GF-D8 (cell line): ENCODE data around the gene HAUS8.

Source experiments
- DNase-seq: peaks from one replicate; lab custom pipeline; 2025; lab: John Stamatoyannopoulos, UW

HAUS8 gene

DNA sequence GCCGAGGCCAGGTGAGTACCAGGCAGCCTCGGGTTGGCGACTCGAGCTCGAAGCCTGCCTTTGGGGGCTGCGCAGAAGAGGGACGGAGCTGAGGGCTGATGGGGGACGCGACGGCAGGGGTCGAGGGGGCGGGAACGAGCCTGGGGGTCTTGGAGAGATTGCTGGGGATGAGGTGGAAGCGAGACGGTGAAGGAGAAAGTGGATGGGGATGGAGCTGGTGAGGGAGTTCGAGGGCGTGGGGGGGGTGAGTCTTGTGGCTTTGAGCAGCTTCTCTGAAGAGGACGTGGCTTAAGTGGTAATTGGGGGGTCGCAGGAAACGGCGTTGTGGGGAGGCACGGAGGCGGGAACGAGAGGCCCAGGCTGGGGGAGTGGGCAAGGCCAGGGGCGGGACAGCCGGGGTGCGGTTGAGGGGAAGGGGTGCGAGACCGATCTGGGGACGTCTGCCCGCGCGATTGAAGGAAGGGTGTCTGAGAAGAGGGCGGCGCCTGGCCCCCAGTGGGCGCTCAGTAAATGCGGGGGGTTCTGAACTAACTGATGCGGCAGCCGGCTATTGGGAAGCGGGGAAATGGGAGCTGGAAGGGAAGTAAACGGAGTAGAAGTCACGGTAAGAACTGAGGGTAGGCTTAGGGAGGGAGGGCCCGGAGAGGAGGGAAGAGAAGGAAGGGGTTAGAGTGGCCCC lies 751 bp upstream of the HAUS8 start:
- DNase-seq, result peak; percentile 13

DNA sequence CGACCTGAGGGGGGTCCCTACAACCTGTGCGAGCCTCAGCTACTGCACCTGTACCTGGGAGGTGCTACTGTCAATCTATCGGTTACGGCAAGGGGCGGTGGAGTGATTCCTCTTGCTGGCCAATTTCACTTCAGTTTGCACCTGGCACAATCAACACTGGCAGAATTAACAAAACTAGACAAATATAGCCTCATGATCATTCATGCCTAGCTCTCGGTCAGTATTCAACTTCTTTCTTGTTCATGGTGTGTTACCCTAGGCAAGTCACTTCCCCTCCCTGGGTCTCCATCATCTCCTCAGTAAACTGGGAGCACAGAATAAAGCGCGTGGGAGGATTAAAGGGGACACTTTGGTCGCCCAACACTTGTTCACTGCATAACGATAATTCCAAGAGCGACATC lies 618 bp downstream of the HAUS8 start:
- DNase-seq, result no peak

DNA sequence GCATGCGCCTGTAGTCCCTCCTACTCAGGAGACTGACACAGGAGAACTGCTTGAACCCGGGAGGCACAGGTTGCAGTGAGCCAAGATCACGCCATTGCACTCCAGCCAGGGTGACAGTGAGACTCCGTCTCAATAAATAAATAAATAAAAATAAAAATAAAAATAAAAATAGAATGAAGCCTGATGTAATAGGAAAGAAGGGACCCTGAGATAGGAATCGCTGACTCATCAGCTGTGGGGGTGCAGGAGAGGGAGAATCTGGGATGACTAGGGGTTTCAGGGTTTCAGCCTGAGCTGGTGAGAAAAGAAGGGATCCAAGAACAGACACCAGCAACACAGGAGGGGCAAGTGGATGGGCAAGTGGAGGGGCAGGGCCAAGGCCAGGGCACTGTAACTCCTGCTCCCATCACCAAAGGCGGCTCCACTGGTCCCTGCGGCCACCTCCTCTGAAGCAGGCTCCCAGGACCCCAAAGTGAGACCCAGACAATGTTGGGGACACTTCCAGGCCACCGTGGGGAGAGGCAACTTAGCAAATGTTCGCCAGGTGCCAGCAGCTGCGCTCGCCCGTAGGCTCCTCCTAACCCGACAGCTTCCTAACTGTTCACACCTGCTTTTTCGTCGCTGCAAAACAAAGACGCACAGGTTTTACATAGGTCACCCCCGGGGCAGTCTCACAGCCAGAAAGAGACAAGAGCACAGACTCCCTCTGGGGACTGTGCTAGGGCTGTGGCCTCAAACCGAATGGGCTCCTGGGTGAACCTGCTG lies 1.2 kb downstream of the HAUS8 start:
- no peak for DNase-seq

DNA sequence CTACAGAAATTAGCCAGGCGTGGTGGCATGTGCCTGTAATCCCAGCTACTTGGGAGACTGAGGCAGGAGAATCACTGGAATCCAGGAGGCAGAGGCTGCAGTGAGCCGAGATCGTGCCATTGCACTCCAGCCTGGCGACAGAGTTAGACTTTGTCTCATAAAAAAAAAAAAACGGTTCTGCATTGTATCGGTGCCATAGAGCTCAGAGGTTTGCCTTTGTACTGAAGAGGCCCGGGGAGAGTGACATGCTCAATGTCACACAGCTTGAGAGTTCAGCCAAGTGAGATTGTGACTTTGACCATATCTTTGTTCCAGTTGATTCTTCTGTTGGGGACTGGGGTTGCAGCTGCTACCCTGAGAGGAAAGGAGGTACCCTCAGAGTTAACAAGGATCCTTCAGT lies 4.3 kb downstream of the HAUS8 start:
- no peak for DNase-seq

DNA sequence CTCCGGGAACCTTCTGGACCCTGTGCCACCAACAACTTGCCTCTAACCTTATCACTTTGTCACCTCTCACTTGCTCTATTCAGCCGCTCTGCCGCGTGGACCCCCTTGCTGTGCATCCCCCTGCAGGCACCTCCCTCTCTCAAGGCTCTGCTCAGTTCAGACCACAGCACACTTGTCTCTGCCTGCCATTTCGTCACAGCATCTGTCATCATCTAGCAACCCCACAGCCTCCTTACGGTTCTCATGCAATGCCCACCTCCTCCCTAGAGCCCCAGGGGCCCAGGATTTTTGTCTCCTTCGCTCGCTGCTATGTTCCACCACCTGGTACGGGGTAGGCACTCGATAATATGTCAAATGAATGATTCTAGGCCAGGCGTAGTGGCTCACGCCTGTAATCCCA lies 4.8 kb downstream of the HAUS8 start:
- no peak for DNase-seq

DNA sequence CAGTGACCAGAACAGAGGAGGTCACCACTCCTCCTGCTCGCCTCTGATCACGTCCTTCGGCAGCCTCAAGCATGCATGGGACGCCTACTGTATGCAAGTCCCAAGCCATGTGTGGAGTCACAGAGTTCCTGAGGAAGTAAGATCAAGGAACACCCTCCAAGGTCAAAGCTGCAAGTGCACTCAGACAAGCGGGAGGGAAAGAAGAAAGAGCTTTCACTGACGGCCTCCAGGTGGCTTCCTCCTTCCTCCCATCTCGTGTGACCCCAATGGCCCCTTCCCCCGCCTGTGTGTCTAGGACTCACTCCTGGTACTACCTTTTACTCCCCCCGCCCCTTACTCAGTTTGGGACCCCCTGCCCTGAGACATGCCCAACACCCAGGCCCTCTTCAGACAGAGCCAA lies 6.1 kb downstream of the HAUS8 start:
- DNase-seq, result no peak

DNA sequence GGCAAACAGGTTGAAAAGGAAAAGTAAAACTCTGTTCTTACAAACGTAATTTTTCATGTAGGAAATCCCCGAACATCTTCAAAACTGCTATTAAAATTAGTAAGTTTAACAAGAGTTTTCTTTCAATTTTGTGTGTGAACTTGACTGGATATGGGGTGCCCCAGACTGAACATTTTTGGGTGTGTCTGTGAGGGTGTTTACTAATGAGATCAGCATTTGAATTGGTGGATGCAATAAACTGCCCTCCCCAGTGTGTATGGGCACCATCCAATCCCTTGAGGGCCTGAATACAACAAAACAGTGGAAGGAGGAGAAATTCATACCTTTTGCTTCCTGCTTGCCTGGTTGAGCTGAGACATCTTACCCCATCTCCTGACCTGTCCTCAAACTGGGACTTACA lies 11.8 kb downstream of the HAUS8 start:
- no peak for DNase-seq

DNA sequence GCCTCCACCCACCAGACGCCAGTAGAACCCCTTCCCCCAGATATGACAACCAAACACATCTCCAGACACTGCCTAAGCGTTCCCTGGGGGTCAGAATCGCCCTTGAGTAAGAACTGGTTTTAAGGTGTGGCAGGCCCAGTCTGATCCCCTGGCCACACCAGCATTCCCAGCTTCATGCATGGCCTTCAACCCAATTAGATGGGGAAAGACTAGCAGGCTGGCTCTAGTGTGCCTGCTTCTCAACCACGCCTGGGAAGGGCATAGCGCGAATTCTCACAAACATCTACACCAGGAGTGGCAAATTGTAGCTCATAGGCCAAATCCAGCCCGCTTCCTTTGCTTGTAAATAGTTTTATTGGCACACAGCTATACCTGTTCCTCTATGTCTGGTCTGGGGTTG lies 13.6 kb downstream of the HAUS8 start:
- no peak for DNase-seq

DNA sequence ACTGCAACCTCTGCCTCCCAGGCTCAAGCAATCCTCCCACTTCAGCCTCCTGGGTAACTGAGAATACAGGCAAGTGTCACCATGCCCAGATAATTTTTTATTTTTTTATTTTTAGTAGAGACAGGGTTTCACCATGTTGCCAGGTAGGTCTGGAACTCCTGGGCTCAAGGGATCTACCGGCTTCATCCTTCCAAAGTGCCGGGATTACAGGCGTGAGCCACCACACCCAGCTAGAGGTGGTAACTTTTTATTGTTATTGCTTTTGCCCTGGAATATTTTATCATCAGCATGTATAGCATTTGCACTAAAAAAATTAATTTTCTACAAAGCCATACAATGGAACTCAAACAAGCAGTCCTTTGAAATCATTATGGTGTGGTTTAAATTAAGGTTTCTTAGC lies 14.0 kb downstream of the HAUS8 start:
- no peak for DNase-seq

DNA sequence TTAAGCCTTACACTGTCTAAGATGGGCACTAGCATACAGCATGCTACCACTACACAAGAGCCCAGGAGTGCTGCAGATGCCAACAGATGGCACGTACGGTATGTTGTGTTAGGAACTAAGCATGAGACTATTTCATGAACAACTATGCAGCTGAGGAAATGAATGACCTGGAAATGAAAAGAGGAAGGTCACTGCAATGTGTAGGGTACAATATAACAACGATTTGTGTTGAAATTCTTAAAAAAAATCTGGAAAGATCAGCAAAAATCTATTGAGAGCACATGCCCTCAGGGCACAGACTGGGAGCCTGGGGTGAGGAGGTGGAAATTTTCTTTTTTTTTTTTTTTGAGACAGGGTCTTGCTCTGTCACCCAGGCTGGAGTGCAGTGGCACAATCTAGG lies 14.4 kb downstream of the HAUS8 start:
- no peak for DNase-seq

DNA sequence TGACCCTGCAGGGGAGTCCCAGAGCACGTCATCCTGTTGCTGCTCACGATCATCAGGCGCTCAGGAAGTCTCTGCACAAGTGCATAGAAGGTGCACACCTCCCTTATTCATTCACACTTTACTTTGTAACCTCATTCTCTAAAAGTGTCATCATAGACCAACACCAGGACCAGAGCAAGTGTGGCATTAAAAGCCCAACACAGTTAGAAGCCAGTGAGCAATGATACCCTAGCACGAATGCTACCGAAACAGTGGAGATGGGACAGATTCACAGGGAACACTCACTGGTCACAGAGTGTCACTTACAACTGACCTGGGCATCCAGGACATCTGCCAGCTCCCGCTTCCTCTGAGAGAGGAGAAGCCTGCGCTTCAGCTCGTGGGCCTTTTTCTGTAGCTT lies 17.0 kb downstream of the HAUS8 start:
- no peak for DNase-seq

DNA sequence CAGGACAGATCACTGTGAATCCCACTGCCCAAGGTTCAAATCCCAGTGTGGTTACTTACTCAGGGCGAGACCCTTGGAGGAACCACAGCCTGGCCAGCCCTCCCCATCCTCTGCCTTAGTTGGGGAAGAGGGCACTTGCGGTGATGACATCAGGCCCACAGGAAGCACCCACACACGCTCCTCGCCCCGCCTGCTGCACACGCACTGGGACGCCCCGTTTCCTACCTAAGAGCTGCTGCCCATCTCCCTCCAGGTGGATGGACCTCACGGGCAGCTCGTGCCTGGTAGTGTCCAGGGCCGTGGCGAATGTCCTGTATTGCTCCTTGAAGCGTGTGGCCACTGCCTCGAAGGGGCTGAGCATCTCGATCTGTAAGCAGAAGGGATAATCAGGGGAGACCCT lies 19.6 kb downstream of the HAUS8 start:
- no peak for DNase-seq

DNA sequence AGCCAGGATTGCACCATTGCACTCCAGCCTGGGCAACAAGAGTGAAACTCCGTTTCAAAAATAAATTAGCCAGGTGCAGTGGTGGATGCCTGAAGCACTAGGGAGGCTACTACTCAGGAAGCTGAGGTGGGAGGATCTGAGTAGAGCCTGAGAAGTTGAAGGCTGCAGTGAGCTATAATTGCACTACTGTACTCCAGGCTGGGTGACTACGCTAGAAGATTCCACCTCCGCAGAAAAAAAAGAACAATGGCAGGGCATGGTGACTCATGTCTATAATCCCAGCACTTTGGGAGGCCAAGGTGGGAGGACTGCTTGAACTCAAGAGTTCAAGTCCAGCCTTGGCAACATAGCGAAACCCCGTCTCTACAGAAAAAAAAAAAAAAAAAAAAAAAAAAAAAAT lies 20.5 kb downstream of the HAUS8 start:
- DNase-seq, result no peak

DNA sequence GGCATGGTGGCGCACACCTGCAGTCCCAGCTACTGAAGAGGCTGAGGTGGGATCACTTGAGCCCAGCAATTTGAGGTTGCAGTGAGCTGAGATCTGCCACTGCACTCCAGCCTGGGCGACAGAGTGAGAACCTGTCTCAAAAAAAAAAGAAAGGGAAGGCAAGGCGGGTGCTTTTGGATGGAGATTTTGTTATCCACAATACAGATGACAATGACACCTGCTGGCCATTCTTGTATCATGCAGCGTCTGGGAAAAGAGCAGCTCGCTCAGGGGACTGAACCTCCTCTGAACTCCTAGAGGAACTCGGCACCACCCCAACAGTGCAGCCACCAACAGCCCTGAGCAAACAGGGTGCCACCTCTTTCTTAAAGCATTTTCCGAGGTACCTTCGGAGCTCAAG lies 22.8 kb downstream of the HAUS8 start:
- no peak for DNase-seq

DNA sequence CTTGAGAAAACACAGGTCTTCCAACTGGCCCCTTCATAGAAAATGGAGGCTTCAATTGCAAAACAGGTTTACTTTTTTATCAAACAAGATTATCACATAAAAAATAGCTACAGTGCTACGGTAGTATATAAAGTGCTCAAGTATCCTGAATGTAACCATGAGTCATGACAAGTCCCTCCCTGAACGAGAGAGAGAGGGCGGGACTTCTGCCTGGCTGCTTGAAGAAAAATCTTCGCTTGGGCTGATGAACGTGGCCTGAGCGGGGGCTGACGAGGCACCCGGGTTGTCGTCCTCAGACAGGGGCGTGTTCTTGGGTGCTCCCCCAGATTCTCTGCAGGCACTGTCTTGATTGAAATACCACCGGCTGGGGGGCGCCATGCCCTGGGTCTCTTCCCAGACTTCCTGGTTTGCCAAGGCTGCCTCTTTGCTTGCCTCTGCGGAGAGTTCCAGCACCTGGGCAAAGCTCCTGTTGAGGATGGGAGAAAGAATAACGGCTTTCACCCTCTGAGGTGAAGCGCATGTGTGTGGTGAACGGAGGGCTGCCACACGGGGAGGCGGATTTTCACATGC lies 25.5 kb downstream of the HAUS8 start:
- DNase-seq, result no peak

DNA sequence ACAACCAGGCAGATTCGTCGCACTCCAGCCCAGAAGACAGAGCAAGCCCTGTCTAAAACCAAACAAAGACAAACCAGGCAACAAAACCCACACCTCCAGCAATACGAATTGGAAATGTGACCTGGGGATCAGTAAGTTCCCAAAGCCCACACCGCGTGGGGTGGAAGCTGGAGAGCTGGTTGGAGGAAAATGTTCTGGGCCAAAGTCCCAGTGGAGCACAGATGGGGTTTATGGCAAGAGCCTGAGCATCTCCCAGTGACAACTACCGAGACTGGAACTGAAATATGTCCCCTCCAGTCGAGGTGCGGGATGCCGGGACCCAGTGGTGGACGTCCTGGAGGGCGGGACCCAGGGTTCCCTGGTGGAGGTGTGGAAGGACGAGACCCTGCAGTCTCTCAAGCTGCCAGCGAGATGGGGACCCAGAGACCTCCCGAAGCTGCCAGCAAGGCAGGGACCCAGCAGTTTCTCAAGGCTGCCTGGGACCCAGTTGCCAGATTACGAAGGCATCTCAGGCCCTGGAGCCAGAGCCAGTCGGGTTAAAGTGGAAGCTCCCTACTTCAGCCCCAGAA lies 26.3 kb downstream of the HAUS8 start:
- no peak for DNase-seq

DNA sequence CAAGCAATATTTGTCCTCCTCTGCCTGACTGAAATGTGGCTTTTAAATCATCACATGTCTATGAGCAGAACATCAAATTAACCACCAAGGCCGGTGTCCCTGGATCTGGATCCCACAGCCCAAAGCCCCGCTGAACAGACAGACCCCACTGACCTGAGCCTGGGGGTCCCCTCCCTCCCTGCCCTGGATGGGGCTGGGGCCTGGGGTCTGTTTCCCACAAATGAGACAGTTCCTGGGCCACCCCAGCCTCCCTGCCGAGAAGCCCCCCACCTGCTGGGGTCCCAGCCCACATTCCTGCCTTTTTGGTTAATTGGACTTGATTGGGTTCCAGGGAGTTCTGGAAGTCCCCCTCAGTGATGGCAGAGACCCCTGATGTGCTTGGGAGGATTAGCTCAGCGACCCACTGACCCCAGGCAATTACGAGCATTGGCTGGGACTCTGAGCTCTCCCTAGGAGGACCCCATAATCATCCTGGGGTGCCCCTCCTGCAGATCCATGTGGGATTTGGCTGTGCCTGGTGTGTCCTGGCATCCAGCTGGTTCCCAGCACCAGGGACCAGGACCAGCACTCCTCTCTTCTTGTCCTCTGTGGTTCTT lies 29.2 kb downstream of the HAUS8 start:
- DNase-seq, result no peak

DNA sequence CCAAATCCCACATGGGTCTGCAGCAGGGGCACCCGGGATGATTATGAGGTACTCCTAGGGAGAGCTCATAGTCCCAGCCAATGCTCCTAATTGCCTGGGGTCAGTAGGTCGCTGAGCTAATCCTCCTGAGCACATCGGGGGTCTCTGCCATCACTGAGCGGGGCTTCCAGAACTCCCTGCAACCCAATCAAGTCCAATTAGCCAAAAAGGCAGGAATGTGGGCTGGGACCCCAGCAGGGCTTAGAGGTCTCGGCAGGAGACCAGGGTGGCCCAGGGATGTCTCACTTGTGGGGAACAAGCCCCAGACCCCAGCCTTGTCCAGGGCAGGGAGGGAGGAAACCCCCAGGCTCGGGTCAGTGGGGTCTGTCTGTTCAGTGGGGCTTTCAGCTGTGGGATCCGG lies 31.5 kb downstream of the HAUS8 start:
- DNase-seq, result no peak

DNA sequence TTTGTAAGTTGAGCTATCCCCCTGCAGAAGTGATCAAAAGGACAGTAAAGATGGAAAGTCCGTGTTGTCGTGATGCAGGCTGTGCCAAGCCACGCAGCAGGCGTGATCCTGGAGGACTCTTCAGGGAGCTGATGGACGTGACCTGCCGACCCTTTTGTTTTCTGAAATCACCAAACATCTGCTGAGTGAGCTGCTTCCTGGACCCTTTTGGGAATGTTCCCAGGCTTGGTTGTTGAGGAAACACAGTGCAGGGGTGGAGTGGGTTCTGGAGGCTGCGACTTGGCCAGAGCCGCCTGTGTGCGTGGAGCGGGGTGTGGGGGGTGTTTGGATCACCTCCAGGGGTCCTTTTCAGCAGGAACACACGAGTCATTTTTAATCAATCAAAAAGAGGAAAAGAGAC lies 33.3 kb downstream of the HAUS8 start:
- no peak for DNase-seq

DNA sequence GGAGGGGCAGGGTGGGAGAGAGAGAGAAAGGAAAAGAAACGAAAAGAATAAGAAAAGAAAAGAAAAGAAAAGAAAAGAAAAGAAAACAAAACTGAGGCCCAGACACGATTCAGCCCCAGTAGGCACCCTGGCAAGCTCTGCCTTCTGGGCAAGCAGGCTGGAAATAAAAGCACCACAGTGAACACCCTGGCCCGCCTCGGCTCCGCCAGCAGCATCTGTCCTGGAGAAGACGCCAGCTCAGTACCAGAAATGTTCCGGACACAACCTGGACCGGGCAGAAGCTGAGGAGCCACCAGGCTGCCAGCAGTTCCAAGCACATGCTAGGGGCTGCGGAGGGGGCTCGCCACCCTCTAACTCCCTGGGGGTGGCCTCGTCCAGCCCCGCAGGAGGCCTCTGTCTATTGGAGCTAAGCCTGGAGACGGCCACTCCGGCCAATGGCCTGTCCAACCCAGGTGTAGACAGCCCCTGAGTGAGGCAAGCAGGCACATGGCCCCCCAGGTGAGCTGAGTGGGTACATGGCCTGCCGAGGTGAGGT lies 37.2 kb downstream of the HAUS8 start:
- no peak for DNase-seq

DNA sequence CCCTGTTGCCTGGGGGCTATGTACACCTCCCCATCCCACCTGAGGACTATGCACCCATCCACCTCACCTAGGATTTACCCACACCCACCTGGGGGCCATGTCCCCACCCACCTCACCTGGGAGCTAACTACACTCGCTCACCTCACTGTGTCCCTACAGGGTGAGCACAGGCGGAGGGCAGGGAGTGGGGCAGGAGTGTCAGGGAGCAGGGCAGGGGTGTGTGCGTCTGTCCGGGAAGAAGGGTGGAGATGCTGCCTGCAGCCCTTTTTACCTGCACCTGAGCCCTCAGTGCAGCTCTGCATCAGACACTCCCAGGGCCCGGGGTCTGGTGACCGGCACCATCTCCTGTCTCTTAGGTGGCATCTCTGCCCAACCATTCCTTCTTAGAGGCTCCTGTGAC lies 38.1 kb downstream of the HAUS8 start:
- no peak for DNase-seq

DNA sequence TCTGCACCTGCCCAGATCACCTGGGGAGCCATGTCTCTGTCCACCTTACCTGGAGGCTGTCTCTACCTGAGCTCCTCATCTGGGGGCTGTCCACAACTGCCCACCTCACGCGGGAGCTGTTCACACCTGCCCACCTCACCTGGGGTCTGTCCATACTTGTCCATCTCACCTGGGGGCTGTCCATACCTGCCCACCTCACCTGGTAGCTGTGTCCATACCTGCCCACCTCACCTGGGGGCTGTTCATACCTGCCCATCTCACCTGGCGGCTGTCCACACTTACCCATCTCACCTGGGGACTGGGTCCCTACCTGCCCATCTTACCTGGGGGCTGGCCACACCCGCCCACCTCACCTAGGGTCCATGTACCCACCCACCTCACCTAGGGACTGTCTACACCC lies 38.6 kb downstream of the HAUS8 start:
- no peak for DNase-seq
